H9 (cell line): Measurements from ENCODE around the gene CDH22. TPM values are rescaled to one million over a fixed set of nuclear protein-coding genes. Genes with fewer than 3 reads are reported as not detected.

Experiments
- DNase-seq: peaks from one replicate; pipeline ENCODE4 v3.0.0-alpha.2; 2017
- H2AFZ ChIP-seq: one replicate; pipeline ENCODE4 v1.6.1; 2013; ENCODE audit warnings: mild to moderate bottlenecking, low read length, control low read depth, moderate library complexity
- H2AK5ac ChIP-seq: 2 replicates; pipeline ENCODE4 v1.6.1; 2013; ENCODE audit warnings: low read length, control low read depth, mixed read lengths; ENCODE audit not compliant: insufficient read length
- H2BK120ac ChIP-seq: one replicate; pipeline ENCODE4 v1.6.1; 2013; ENCODE audit warnings: low read depth, mild to moderate bottlenecking, low read length, control low read depth, inconsistent platforms; ENCODE audit not compliant: poor library complexity, severe bottlenecking
- H2BK12ac ChIP-seq: 2 replicates; pipeline ENCODE4 v1.6.1; 2013; ENCODE audit warnings: low read length, control low read depth, mixed read lengths, low read depth; ENCODE audit not compliant: insufficient read length
- H2BK15ac ChIP-seq: 2 replicates; pipeline ENCODE4 v1.6.1; 2013; ENCODE audit warnings: low read depth, low read length, control low read depth
- H2BK20ac ChIP-seq: one replicate; pipeline ENCODE4 v1.6.1; 2013; ENCODE audit warnings: low read depth, mild to moderate bottlenecking, low read length, control low read depth, inconsistent platforms; ENCODE audit not compliant: poor library complexity, severe bottlenecking
- H2BK5ac ChIP-seq: 2 replicates; pipeline ENCODE4 v1.6.1; 2013; ENCODE audit warnings: low read length, control low read depth, mixed read lengths; ENCODE audit not compliant: insufficient read length
- H3K14ac ChIP-seq: 2 replicates; pipeline ENCODE4 v1.6.1; 2013; ENCODE audit warnings: low read length, control low read depth; ENCODE audit not compliant: insufficient read depth
- H3K18ac ChIP-seq: 2 replicates; pipeline ENCODE4 v1.6.1; 2013; ENCODE audit warnings: low read depth, mild to moderate bottlenecking, mixed read lengths, low read length, control low read depth; ENCODE audit not compliant: insufficient read length
- H3K23ac ChIP-seq: 2 replicates; pipeline ENCODE4 v1.6.1; 2013; ENCODE audit warnings: low read length, control low read depth, mixed read lengths, low read depth; ENCODE audit not compliant: insufficient read length
- H3K23me2 ChIP-seq: 2 replicates; pipeline ENCODE4 v1.6.1; 2013; ENCODE audit warnings: low read depth, mild to moderate bottlenecking, mixed read lengths, low read length, control low read depth; ENCODE audit not compliant: insufficient read length, poor library complexity, severe bottlenecking
- H3K27ac ChIP-seq: 2 replicates; pipeline ENCODE4 v1.5.1; 2013; ENCODE audit warnings: low read length, control low read depth, mixed read lengths, low read depth; ENCODE audit not compliant: insufficient read length
- H3K27me3 ChIP-seq: 2 replicates; pipeline ENCODE4 v1.6.1; 2013; ENCODE audit warnings: low read length, control low read depth, inconsistent platforms; ENCODE audit not compliant: insufficient read depth
- H3K4ac ChIP-seq: 2 replicates; pipeline ENCODE4 v1.6.1; 2013; ENCODE audit warnings: low read depth, mild to moderate bottlenecking, control low read depth, inconsistent platforms, low read length, moderate library complexity
- H3K4me1 ChIP-seq: 2 replicates; pipeline ENCODE4 v1.6.1; 2013; ENCODE audit warnings: low read length, control low read depth, inconsistent platforms; ENCODE audit not compliant: insufficient read depth
- H3K4me2 ChIP-seq: 2 replicates; pipeline ENCODE4 v1.6.1; 2013; ENCODE audit warnings: low read length, control low read depth, mixed read lengths; ENCODE audit not compliant: insufficient read length, insufficient read depth
- H3K56ac ChIP-seq: 2 replicates; pipeline ENCODE4 v1.6.1; 2013; ENCODE audit warnings: low read depth, mild to moderate bottlenecking, mixed read lengths, low read length, control low read depth; ENCODE audit not compliant: insufficient read length
- H3K79me1 ChIP-seq: 2 replicates; pipeline ENCODE4 v1.6.1; 2013; ENCODE audit warnings: low read depth, mild to moderate bottlenecking, moderate library complexity, low read length, control low read depth, inconsistent platforms; ENCODE audit not compliant: insufficient read depth, poor library complexity, severe bottlenecking
- H3K79me2 ChIP-seq: 2 replicates; pipeline ENCODE4 v1.6.1; 2013; ENCODE audit warnings: low read length, control low read depth, inconsistent platforms; ENCODE audit not compliant: insufficient read depth
- H3K9ac ChIP-seq: 2 replicates; pipeline ENCODE4 v1.6.1; 2013; ENCODE audit warnings: low read length, control low read depth, mixed read lengths; ENCODE audit not compliant: insufficient read length; ENCODE audit errors: extremely low read depth
- H3K9me3 ChIP-seq: one replicate; pipeline ENCODE4 v1.6.1; 2013; ENCODE audit warnings: low read depth, low read length, inconsistent platforms; ENCODE audit not compliant: control insufficient read depth
- H3T11ph ChIP-seq: one replicate; pipeline ENCODE4 v1.6.1; 2013; ENCODE audit warnings: mild to moderate bottlenecking, low read length, control low read depth, inconsistent platforms
- H4K20me1 ChIP-seq: one replicate; pipeline ENCODE4 v1.6.1; 2013; ENCODE audit not compliant: control insufficient read depth, insufficient read length, insufficient read depth
- H4K5ac ChIP-seq: 2 replicates; pipeline ENCODE4 v1.6.1; 2013; ENCODE audit warnings: low read depth, mild to moderate bottlenecking, mixed read lengths, low read length, control low read depth; ENCODE audit not compliant: insufficient read length
- H4K8ac ChIP-seq: replicated peaks from 2 replicates; pipeline ENCODE4 v1.6.1; 2013; ENCODE audit warnings: low read length, control low read depth, mixed read lengths, low read depth; ENCODE audit not compliant: insufficient read length
- H4K91ac ChIP-seq: 2 replicates; pipeline ENCODE4 v1.6.1; 2013; ENCODE audit warnings: low read depth, mild to moderate bottlenecking, moderate library complexity, mixed read lengths, low read length, control low read depth; ENCODE audit not compliant: insufficient read length
- H3K27ac Mint-ChIP-seq, 3 experiments: 2 replicates in 2 of 3; 3 replicates in 1 of 3; pipeline ENCODE4 v1.8.0; 2020 to 2021; ENCODE audit warnings: mixed read lengths in 3 of 3, mild to moderate bottlenecking in 1 of 3, moderate library complexity in 1 of 3
- H3K27me3 Mint-ChIP-seq: 2 replicates; pipeline ENCODE4 v1.8.0; 2021; ENCODE audit warnings: low read depth, mild to moderate bottlenecking, moderate library complexity, mixed read lengths
- H3K36me3 Mint-ChIP-seq, 3 experiments: 2 replicates in 2 of 3; 3 replicates in 1 of 3; pipeline ENCODE4 v1.8.0; 2020 to 2021; ENCODE audit warnings: low read depth in 3 of 3, mixed read lengths in 3 of 3; ENCODE audit not compliant: insufficient read depth in 1 of 3
- H3K4me1 Mint-ChIP-seq, 2 experiments: 2 replicates each; pipeline ENCODE4 v1.8.0; 2020; ENCODE audit warnings: mixed read lengths in 2 of 2
- H3K4me3 Mint-ChIP-seq, 2 experiments: 2 replicates in 1 of 2; 3 replicates in 1 of 2; pipeline ENCODE4 v1.8.0; 2020 to 2021; ENCODE audit warnings: mild to moderate bottlenecking in 2 of 2, mixed read lengths in 2 of 2, moderate library complexity in 1 of 2
- H3K9me3 Mint-ChIP-seq, 2 experiments: 2 replicates in 1 of 2; 3 replicates in 1 of 2; pipeline ENCODE4 v1.8.0; 2020; ENCODE audit warnings: mild to moderate bottlenecking in 2 of 2, mixed read lengths in 2 of 2, moderate library complexity in 1 of 2
- WGBS: extraction: QIAGEN DNeasy Blood & Tissue Kit; methylation state at CpG from one replicate; pipeline ENCODE4 v1.1.7; 2013; ENCODE audit warnings: missing lambda C conversion rate, low lambda C conversion rate, mixed read lengths; ENCODE audit not compliant: insufficient read length; ENCODE audit errors: extremely low coverage; 5-methylcytosine and 5-hydroxymethylcytosine counted together
- total RNA-seq: library from RNA; stranded (reverse); gene quantifications from 2 replicates; pipeline ENCODE4 v1.2.1, GENCODE V29; 2021
- TF ChIP-seq, protein P1 (sequence below): fragments of 200-600 bp; sonication (generic); conservative IDR thresholded peaks from 3 replicates; pipeline ENCODE4 v1.8.0; 2021; ENCODE audit warnings: antibody characterized with exemption, mild to moderate bottlenecking

CDH22 gene
- total RNA-seq, 1 experiment from 2014 or later, result not detected

DNA sequence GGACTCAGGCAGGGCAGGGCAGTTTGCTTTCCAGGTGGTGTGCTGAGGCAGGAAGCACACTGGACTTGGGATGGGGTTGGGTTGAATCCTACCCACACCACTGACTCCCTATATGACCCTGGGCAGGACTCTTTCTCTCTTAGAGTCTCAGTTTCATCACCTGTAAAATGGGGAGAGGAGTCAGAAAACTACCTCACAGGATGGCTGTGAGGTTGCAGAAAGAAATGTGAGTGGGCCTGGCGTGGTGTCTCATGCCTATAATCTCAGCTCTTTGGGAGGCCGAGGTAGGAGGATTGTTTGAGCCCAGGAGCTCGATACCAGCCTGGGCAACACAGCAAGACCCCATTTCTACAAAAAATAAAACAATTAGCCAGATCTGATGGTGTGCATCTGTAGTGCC, 122.9 kb downstream of the CDH22 start:
- H3K4me2 ChIP-seq, result no peak overlapping the region
- H4K5ac ChIP-seq, result no peak overlapping the region
- no peaks in the 10 kb centered on the region for H3K9me3 Mint-ChIP-seq
- no CpG with 5 or more reads among the region's 3 CpGs for WGBS
- H3K23ac ChIP-seq, result no peak overlapping the region
- no peak overlapping the region for H2AK5ac ChIP-seq
- H3K18ac ChIP-seq, result no peak overlapping the region
- no peak overlapping the region for H4K8ac ChIP-seq
- H2BK15ac ChIP-seq, result no peak overlapping the region
- H3K79me1 ChIP-seq, result no peaks in the 10 kb centered on the region
- DNase-seq, result no peak
- H3K4ac ChIP-seq, result no peak overlapping the region
- no peak overlapping the region for H3K4me3 Mint-ChIP-seq
- H3K79me2 ChIP-seq, result no peaks in the 10 kb centered on the region
- H3K27me3 Mint-ChIP-seq, result peaks cover 28% of the 10 kb centered on the region
- H2AFZ ChIP-seq, result no peak overlapping the region
- no peak overlapping the region for H3K14ac ChIP-seq
- no peak overlapping the region for H2BK12ac ChIP-seq
- no peak overlapping the region for H3K9ac ChIP-seq
- H4K91ac ChIP-seq, result no peak overlapping the region
- no peak overlapping the region for H2BK120ac ChIP-seq
- H3K23me2 ChIP-seq, result no peaks in the 10 kb centered on the region
- no peak overlapping the region for H3T11ph ChIP-seq
- H4K20me1 ChIP-seq, result no peaks in the 10 kb centered on the region
- no peak overlapping the region for H3K56ac ChIP-seq
- H3K27ac Mint-ChIP-seq, result no peak overlapping the region
- H3K9me3 ChIP-seq, result no peaks in the 10 kb centered on the region
- no peaks in the 10 kb centered on the region; the same call in 1 of the 2 replicates for H3K27me3 ChIP-seq
- H3K4me1 Mint-ChIP-seq, result peaks cover 0 to 5% of the 10 kb centered on the region in 2 experiments; a peak in 2 of 4 replicates
- no peaks in the 10 kb centered on the region for H3K4me1 ChIP-seq
- no peaks in the 10 kb centered on the region for H3K36me3 Mint-ChIP-seq
- H2BK20ac ChIP-seq, result no peak overlapping the region
- TF ChIP-seq, protein P1, sequence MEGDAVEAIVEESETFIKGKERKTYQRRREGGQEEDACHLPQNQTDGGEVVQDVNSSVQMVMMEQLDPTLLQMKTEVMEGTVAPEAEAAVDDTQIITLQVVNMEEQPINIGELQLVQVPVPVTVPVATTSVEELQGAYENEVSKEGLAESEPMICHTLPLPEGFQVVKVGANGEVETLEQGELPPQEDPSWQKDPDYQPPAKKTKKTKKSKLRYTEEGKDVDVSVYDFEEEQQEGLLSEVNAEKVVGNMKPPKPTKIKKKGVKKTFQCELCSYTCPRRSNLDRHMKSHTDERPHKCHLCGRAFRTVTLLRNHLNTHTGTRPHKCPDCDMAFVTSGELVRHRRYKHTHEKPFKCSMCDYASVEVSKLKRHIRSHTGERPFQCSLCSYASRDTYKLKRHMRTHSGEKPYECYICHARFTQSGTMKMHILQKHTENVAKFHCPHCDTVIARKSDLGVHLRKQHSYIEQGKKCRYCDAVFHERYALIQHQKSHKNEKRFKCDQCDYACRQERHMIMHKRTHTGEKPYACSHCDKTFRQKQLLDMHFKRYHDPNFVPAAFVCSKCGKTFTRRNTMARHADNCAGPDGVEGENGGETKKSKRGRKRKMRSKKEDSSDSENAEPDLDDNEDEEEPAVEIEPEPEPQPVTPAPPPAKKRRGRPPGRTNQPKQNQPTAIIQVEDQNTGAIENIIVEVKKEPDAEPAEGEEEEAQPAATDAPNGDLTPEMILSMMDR, result no peak
- H2BK5ac ChIP-seq, result no peak overlapping the region
- H3K27ac ChIP-seq, result no peak overlapping the region
